ENCODE measurements around the gene NT5C. TPM values are rescaled to one million over a fixed set of nuclear protein-coding genes. Genes with fewer than 3 reads are reported as not detected.

NT5C gene
- total RNA-seq, 1 experiment from 2014 or later: 115 TPM

DNA sequence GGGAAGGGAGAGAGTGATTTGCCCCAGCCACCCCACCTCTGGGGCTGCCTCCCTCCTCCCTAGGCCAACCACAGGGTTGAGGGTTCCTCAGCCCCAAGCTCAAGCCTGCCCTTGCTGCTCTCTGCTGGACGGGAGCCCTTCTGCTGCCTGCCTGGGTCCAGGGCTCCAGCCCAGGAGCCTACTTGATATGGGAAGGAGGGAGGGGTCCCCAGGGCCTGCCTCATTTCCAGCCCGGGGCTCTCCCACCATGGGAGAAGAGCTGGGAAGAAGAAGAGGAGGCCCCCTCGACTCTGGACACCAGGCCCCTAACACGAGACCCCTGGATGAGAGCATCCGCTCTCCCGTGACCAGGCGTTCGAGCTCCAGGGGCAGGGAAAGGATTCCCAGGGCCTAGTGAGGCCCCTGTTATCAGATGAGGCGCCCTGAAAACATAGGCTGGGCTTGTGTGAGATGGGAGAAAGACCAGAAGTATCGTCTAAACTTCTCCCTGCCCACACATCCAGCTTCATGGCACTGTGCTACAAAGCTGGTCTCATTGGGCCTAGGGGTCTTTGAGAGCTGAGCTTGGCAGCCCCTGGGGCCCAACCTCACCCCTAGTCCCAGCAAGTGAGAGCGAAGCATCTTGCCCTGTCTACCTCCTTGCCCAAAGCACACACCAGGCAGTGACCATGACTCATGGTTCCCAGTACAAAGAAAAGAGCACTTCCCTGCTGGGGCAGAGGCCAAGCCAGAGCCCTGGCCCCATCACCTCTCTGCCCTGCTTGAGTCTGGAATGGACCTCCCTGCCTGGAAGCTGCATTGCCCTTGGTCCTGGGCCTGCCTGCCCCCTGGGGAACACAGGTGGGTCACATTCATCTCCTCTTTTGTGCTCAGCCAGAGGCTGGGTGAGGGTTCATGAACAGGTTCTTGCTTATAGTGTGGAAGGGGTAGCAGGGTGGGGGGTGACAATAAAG, 42.8 kb downstream of the NT5C start:
- no peak for TF ChIP-seq EZH2 (IDR thresholded peaks at IDR 0.05)
- peak; percentile 52 for TF ChIP-seq TCF7L2 (IDR thresholded peaks at IDR 0.05; ENCODE audit: borderline replicate concordance, extremely low read depth, insufficient read depth, insufficient read length)
- peak; percentile 59 for TF ChIP-seq POLR2AphosphoS5 (IDR thresholded peaks at IDR 0.05; ENCODE audit: low read depth, low read length)
- TF ChIP-seq YY1 (IDR thresholded peaks at IDR 0.05; ENCODE audit: extremely low read depth, insufficient replicate concordance, low read depth, low read length): peak; percentile 53
- no peak for TF ChIP-seq ZFX (IDR thresholded peaks at IDR 0.05)
- TF ChIP-seq CTCF (IDR thresholded peaks at IDR 0.05 in 2 of 3, conservative IDR thresholded peaks at IDR 0.05 in 1 of 3; ENCODE audit: borderline replicate concordance in 1 of 3, insufficient read depth in 1 of 3, low read depth in 2 of 3, low read length in 2 of 3): no peak
- TF ChIP-seq FOSL1 (IDR thresholded peaks at IDR 0.05; ENCODE audit: low read depth): no peak
- TF ChIP-seq JUND (IDR thresholded peaks at IDR 0.05): no peak
- no peak for TF ChIP-seq CBX3 (IDR thresholded peaks at IDR 0.05; ENCODE audit: low read depth)
- H2AFZ ChIP-seq (ENCODE audit: low read depth, low read length, poor library complexity, severe bottlenecking): no peak overlapping the region
- ChIA-PET POLR2A (interaction anchor here (0.7 to 1.8 kb wide), 14 partner anchors 9 to 215 kb away, joined by 3 to 21 read pairs (median 4); partner anchors contain the start of genes ARMC7 and MRPL58), CTCF (interaction anchor here (1.0 to 2.6 kb wide), 7 partner anchors 10 to 127 kb away, joined by 3 to 12 read pairs (median 5); partner anchors contain the start of gene NT5C), RAD21 (ENCODE audit: low non-redundant PET in 1 of 2, low total read pairs in 2 of 2, uncharacterized antibody in 2 of 2, unreplicated experiment in 2 of 2) (interaction anchor here in 1 of 2 experiments (0.8 to 1.3 kb wide), 4 partner anchors 21 to 29 kb away, joined by 3 read pairs; partner anchors contain the start of gene ARMC7)
- peak overlapping the region; percentile 99 for H3K27ac ChIP-seq (ENCODE audit: low read depth, low read length)
- H3K27me3 ChIP-seq (ENCODE audit: insufficient read depth, low read length): no peaks in the 10 kb centered on the region
- TSS peak; percentile 62 for BruUV-seq (replicated peaks)
- H3K9ac ChIP-seq (ENCODE audit: low read length): peak overlapping the region; percentile 97
- ATAC-seq: peak; percentile 41
- peaks cover 57% of the 10 kb centered on the region for H3K79me2 ChIP-seq (ENCODE audit: insufficient read depth, low read length)
- H3K36me3 ChIP-seq (ENCODE audit: control insufficient read depth in 1 of 2, insufficient read depth in 2 of 2, low read length in 2 of 2): no peaks in the 10 kb centered on the region; a peak in 1 of 4 replicates
- no peak for DNase-seq (ENCODE audit: low read depth, low spot score)
- peak overlapping the region; percentile 76 to 83 for H3K4me3 ChIP-seq (replicated peaks in 1 of 2; ENCODE audit: low read depth in 1 of 2, low read length in 2 of 2)
- H4K20me1 ChIP-seq (ENCODE audit: insufficient read depth): no peaks in the 10 kb centered on the region
- peaks cover 75 to 91% of the 10 kb centered on the region in 2 experiments for H3K4me1 ChIP-seq (ENCODE audit: control insufficient read depth in 1 of 2, insufficient read depth in 2 of 2, low read length in 2 of 2)
- H3K4me2 ChIP-seq (ENCODE audit: low read length): peak overlapping the region; percentile 92
- intact Hi-C loops (cut with micrococcal nuclease): no loop called here
- H3K9me2 ChIP-seq (ENCODE audit: insufficient read depth): no peaks in the 10 kb centered on the region
- no peaks in the 10 kb centered on the region for H3K9me3 ChIP-seq (ENCODE audit: control insufficient read depth in 1 of 2, insufficient read depth in 1 of 2, low read depth in 1 of 2, low read length in 2 of 2)

Measured in HCT116 (cell line).